ENCODE results near the gene SESN1. TPM values are rescaled to one million over a fixed set of nuclear protein-coding genes. Genes with fewer than 3 reads are reported as not detected.

The SESN1 gene
- total RNA-seq, 1 donor from 2014 or later, result 23.6 TPM

GRCh38 chr6:109023356-109023925 is 71.2 kb downstream of the SESN1 start:
- Mint-ChIP-seq H3K4me1 (ENCODE audit: unreplicated experiment) (no peaks in the 10 kb centered on the region), H3K4me3 (ENCODE audit: unreplicated experiment) (no peak overlapping the region), H3K27ac (ENCODE audit: unreplicated experiment) (no peak overlapping the region), H3K36me3 (ENCODE audit: low read depth, unreplicated experiment) (no peaks in the 10 kb centered on the region), H3K9me3 (ENCODE audit: unreplicated experiment) (no peaks in the 10 kb centered on the region), H3K27me3 (ENCODE audit: unreplicated experiment) (no peaks in the 10 kb centered on the region)
- no peak for TF ChIP-seq CTCF (IDR thresholded peaks at IDR 0.05; ENCODE audit: unreplicated experiment)
- no peak for DNase-seq (ENCODE audit: low spot score)

GRCh38 chr6:109021870-109022269 is 72.8 kb downstream of the SESN1 start:
- no peak for TF ChIP-seq CTCF (IDR thresholded peaks at IDR 0.05; ENCODE audit: unreplicated experiment)
- Mint-ChIP-seq H3K27me3 (ENCODE audit: unreplicated experiment) (no peaks in the 10 kb centered on the region), H3K9me3 (ENCODE audit: unreplicated experiment) (no peaks in the 10 kb centered on the region)

GRCh38 chr6:109019911-109020310 is 74.7 kb downstream of the SESN1 start:
- Mint-ChIP-seq H3K4me3 (ENCODE audit: unreplicated experiment) (no peak overlapping the region), H3K9me3 (ENCODE audit: unreplicated experiment) (no peaks in the 10 kb centered on the region), H3K36me3 (ENCODE audit: low read depth, unreplicated experiment) (no peaks in the 10 kb centered on the region), H3K4me1 (ENCODE audit: unreplicated experiment) (no peaks in the 10 kb centered on the region), H3K27ac (ENCODE audit: unreplicated experiment) (no peak overlapping the region), H3K27me3 (ENCODE audit: unreplicated experiment) (no peaks in the 10 kb centered on the region)
- TF ChIP-seq CTCF (IDR thresholded peaks at IDR 0.05; ENCODE audit: unreplicated experiment), result no peak
- no peak for DNase-seq (ENCODE audit: low spot score)

More at GRCh38 chr6:109021870-109022269, 72.8 kb downstream of the SESN1 start:
- no peak overlapping the region for H3K27ac Mint-ChIP-seq (ENCODE audit: unreplicated experiment)
- DNase-seq (ENCODE audit: low spot score), result no peak
- no peak overlapping the region for H3K4me3 Mint-ChIP-seq (ENCODE audit: unreplicated experiment)
- no peaks in the 10 kb centered on the region for H3K36me3 Mint-ChIP-seq (ENCODE audit: low read depth, unreplicated experiment)
- no peaks in the 10 kb centered on the region for H3K4me1 Mint-ChIP-seq (ENCODE audit: unreplicated experiment)

GRCh38 chr6:109015176-109015575 is 79.5 kb downstream of the SESN1 start:
- H3K4me1 Mint-ChIP-seq (ENCODE audit: unreplicated experiment), result peaks cover 9% of the 10 kb centered on the region
- DNase-seq (ENCODE audit: low spot score), result no peak
- no peaks in the 10 kb centered on the region for H3K9me3 Mint-ChIP-seq (ENCODE audit: unreplicated experiment)
- H3K4me3 Mint-ChIP-seq (ENCODE audit: unreplicated experiment), result no peak overlapping the region
- no peaks in the 10 kb centered on the region for H3K36me3 Mint-ChIP-seq (ENCODE audit: low read depth, unreplicated experiment)
- no peak overlapping the region for H3K27ac Mint-ChIP-seq (ENCODE audit: unreplicated experiment)
- no peak for TF ChIP-seq CTCF (IDR thresholded peaks at IDR 0.05; ENCODE audit: unreplicated experiment)
- H3K27me3 Mint-ChIP-seq (ENCODE audit: unreplicated experiment), result peaks cover 3% of the 10 kb centered on the region

GRCh38 chr6:109014606-109015005 is 80.0 kb downstream of the SESN1 start:
- Mint-ChIP-seq H3K27me3 (ENCODE audit: unreplicated experiment) (peaks cover 5% of the 10 kb centered on the region), H3K4me1 (ENCODE audit: unreplicated experiment) (peaks cover 15% of the 10 kb centered on the region), H3K4me3 (ENCODE audit: unreplicated experiment) (no peak overlapping the region), H3K27ac (ENCODE audit: unreplicated experiment) (no peak overlapping the region), H3K36me3 (ENCODE audit: low read depth, unreplicated experiment) (peaks cover 5% of the 10 kb centered on the region), H3K9me3 (ENCODE audit: unreplicated experiment) (no peaks in the 10 kb centered on the region)
- no peak for DNase-seq (ENCODE audit: low spot score)
- TF ChIP-seq CTCF (IDR thresholded peaks at IDR 0.05; ENCODE audit: unreplicated experiment), result no peak

Measured in endothelial cell (in vitro differentiated cells).